Uterus (tissue), 4 donors: ENCODE results near the gene MOGAT1. TPM values are rescaled to one million over a fixed set of nuclear protein-coding genes. Genes with fewer than 3 reads are reported as not detected.

Experiments used
- DNase-seq, 2 donors: peaks; one replicate each; pipeline ENCODE4 v3.0.0-alpha.2; 2019 to 2020
- H3K27ac ChIP-seq, 2 donors: fragments of 200-600 bp; sonication (generic); 1 replicate in 1 of 2; 2 replicates in 1 of 2; pipeline ENCODE4 v1.5.1; 2016 to 2018
- H3K27me3 ChIP-seq, 2 donors: fragments of 200-600 bp; sonication (generic); one replicate each; pipeline ENCODE4 v1.5.1; 2018 to 2019; ENCODE audit warnings: control low read depth in 1 of 2
- H3K36me3 ChIP-seq, 2 donors: fragments of 200-600 bp; sonication (generic); one replicate each; pipeline ENCODE4 v1.5.1; 2019; ENCODE audit warnings: control low read depth in 1 of 2
- H3K4me1 ChIP-seq, 2 donors: fragments of 200-600 bp; sonication (generic); one replicate each; pipeline ENCODE4 v1.5.1; 2018 to 2019; ENCODE audit warnings: control low read depth in 1 of 2
- H3K4me3 ChIP-seq, 2 donors: fragments of 200-600 bp; sonication (generic); 1 replicate in 1 of 2; 2 replicates in 1 of 2; pipeline ENCODE4 v1.5.1; 2018 to 2019; ENCODE audit warnings: mild to moderate bottlenecking in 1 of 2
- H3K9me3 ChIP-seq, 2 donors: fragments of 200-600 bp; sonication (generic); one replicate each; pipeline ENCODE4 v1.5.1; 2019; ENCODE audit warnings: control low read depth in 1 of 2
- CTCF ChIP-seq, 4 experiments: fragments of 200-600 bp in 2 of 4; fragments of 450-650 bp in 2 of 4; sonication (generic) in 2 of 4; IDR thresholded peaks; one replicate each; pipeline ENCODE4 v1.5.1; 2016 to 2019; ENCODE audit warnings: antibody characterized with exemption in 4 of 4, mild to moderate bottlenecking in 2 of 4, moderate library complexity in 1 of 4
- POLR2A ChIP-seq, 2 donors: fragments of 450-650 bp; IDR thresholded peaks; one replicate each; pipeline ENCODE4 v1.6.1; 2016; ENCODE audit warnings: antibody characterized with exemption in 2 of 2, mild to moderate bottlenecking in 1 of 2, moderate library complexity in 1 of 2
- intact Hi-C: fragments of 100-400 bp; cut with DNase I; formaldehyde crosslinking; loops from one replicate; pipeline ENCODE4 v1.15.1; 2023; ENCODE audit warnings: low total_unique reads
- total RNA-seq, 4 donors: library from RNA; depleted of rRNA in 3 of 4; stranded (reverse); fragments of >200 nt in 3 of 4; gene quantifications; one replicate each; pipeline versions ENCODE4 v1.1.0 to v1.2.4, GENCODE V29; 2014 to 2023
- donor health status: DM: yes; HTN: yes; CAD: no.

MOGAT1 gene
- total RNA-seq, 4 donors from 2014 or later: not detected

GRCh38 chr2:222670191-222671038 is 1.0 kb upstream of the MOGAT1 start:
- no peak for TF ChIP-seq CTCF (IDR thresholded peaks at IDR 0.05)
- TF ChIP-seq POLR2A (IDR thresholded peaks at IDR 0.05): no peak
- no peak for DNase-seq
- intact Hi-C loops: no loop called here

DNA sequence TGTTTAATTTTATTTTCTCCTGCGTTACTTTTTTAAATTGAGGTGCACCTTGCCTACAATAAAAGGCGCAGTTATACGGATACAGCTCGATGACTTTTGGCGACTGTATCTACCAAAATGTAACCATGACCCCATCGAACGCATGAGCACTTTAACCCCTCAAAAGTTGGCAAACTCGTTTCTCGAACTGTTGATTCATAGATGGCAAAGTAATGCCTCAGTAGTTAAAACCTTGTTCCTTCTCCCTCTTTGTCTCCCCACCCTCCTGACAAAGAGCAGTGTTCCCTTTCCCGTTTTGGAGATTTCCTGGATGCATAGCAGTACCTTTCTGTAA is 577 bp downstream of the MOGAT1 start:
- H3K27me3 ChIP-seq: no peaks in the 10 kb centered on the region
- H3K9me3 ChIP-seq: no peaks in the 10 kb centered on the region
- no peak for DNase-seq
- intact Hi-C loops: no loop called here
- TF ChIP-seq CTCF (IDR thresholded peaks at IDR 0.05) (no peak), POLR2A (IDR thresholded peaks at IDR 0.05) (no peak)
- H3K4me1 ChIP-seq: no peaks in the 10 kb centered on the region
- no peak overlapping the region for H3K27ac ChIP-seq
- no peak overlapping the region for H3K4me3 ChIP-seq
- H3K36me3 ChIP-seq: no peaks in the 10 kb centered on the region

More at GRCh38 chr2:222670191-222671038, 1.0 kb upstream of the MOGAT1 start:
- Histone ChIP-seq H3K36me3 (no peaks in the 10 kb centered on the region), H3K27me3 (no peaks in the 10 kb centered on the region), H3K27ac (no peak overlapping the region), H3K4me1 (no peaks in the 10 kb centered on the region), H3K4me3 (no peak overlapping the region), H3K9me3 (no peaks in the 10 kb centered on the region)

GRCh38 chr2:222673273-222673672 is 1.8 kb downstream of the MOGAT1 start:
- H3K4me1 ChIP-seq: no peaks in the 10 kb centered on the region
- no peak for DNase-seq
- no peaks in the 10 kb centered on the region for H3K27me3 ChIP-seq
- H3K27ac ChIP-seq: no peak overlapping the region
- intact Hi-C loops: no loop called here
- no peak overlapping the region for H3K4me3 ChIP-seq
- no peak for TF ChIP-seq CTCF (IDR thresholded peaks at IDR 0.05)
- H3K36me3 ChIP-seq: no peaks in the 10 kb centered on the region
- H3K9me3 ChIP-seq: no peaks in the 10 kb centered on the region

DNA sequence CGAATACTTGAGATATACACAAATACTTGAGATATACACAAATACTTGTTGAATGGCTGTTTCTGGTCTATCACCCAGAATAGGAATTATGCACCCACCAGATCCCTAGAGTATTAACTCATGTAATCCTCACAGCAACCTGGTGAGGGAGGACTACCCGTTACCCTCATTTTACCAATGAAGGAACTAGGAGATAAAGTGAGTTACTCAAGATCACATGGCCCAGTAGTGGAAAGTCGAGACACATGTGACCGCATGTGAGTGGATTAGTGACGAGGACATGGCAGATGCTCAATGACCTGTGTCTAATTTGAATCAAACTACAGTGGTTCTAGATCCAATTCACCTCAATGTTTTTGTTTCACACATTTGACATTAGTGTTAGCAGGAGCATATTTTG is 2.4 kb downstream of the MOGAT1 start:
- Histone ChIP-seq H3K4me1 (no peaks in the 10 kb centered on the region), H3K36me3 (no peaks in the 10 kb centered on the region), H3K27ac (no peak overlapping the region), H3K4me3 (no peak overlapping the region), H3K27me3 (no peaks in the 10 kb centered on the region), H3K9me3 (no peaks in the 10 kb centered on the region)
- DNase-seq: no peak
- no peak for TF ChIP-seq POLR2A (IDR thresholded peaks at IDR 0.05)
- TF ChIP-seq CTCF (IDR thresholded peaks at IDR 0.05): no peak
- intact Hi-C loops: no loop called here

GRCh38 chr2:222677981-222678380 is 6.5 kb downstream of the MOGAT1 start:
- H3K4me1 ChIP-seq: no peaks in the 10 kb centered on the region
- H3K27me3 ChIP-seq: no peaks in the 10 kb centered on the region
- H3K9me3 ChIP-seq: no peaks in the 10 kb centered on the region
- TF ChIP-seq POLR2A (IDR thresholded peaks at IDR 0.05): no peak
- TF ChIP-seq CTCF (IDR thresholded peaks at IDR 0.05): no peak
- no peaks in the 10 kb centered on the region for H3K36me3 ChIP-seq
- no peak for DNase-seq
- no peak overlapping the region for H3K27ac ChIP-seq
- no peak overlapping the region for H3K4me3 ChIP-seq
- intact Hi-C loops: no loop called here
